GM03348 (cell line): ENCODE data around the gene UMAD1.
"Not testable (repeated sequence)": the region's sequence is repeated elsewhere in the genome, so short reads cannot be mapped to it uniquely, and the experiment has no call there.

ENCODE experiments used
- DNase-seq: peaks from one replicate; pipeline ENCODE4 v3.0.0; 2012; ENCODE audit warnings: low spot score

Gene UMAD1

GRCh38 chr7:7652798-7653540 lies 12.4 kb downstream of the UMAD1 start:
- DNase-seq = no peak

- DNase-seq = peak; percentile 3
These were observed 13.1 kb downstream of the UMAD1 start for GRCh38 chr7:7653593-7654187.

- no peak for DNase-seq
These were observed 14.6 kb downstream of the UMAD1 start for GRCh38 chr7:7654964-7655715.

GRCh38 chr7:7656459-7656858 lies 15.9 kb downstream of the UMAD1 start:
- not testable (repeated sequence) for DNase-seq

GRCh38 chr7:7662527-7662926 lies 22.0 kb downstream of the UMAD1 start:
- DNase-seq = no peak

GRCh38 chr7:7664291-7664690 lies 23.7 kb downstream of the UMAD1 start:
- DNase-seq = no peak

GRCh38 chr7:7665031-7665430 lies 24.5 kb downstream of the UMAD1 start:
- no peak for DNase-seq

- no peak for DNase-seq
These were observed 26.6 kb downstream of the UMAD1 start for GRCh38 chr7:7667187-7667586.

GRCh38 chr7:7668706-7669105 lies 28.2 kb downstream of the UMAD1 start:
- no peak for DNase-seq

- no peak for DNase-seq
These were observed 29.9 kb downstream of the UMAD1 start for GRCh38 chr7:7670490-7670889.

- no peak for DNase-seq
These were observed 30.8 kb downstream of the UMAD1 start for GRCh38 chr7:7671361-7671760.

GRCh38 chr7:7672545-7673239 lies 32.1 kb downstream of the UMAD1 start:
- DNase-seq = no peak

GRCh38 chr7:7673240-7673550 lies 32.6 kb downstream of the UMAD1 start:
- no peak for DNase-seq

GRCh38 chr7:7675686-7676085 lies 35.1 kb downstream of the UMAD1 start:
- DNase-seq = no peak

- DNase-seq = not testable (repeated sequence)
These were observed 39.1 kb downstream of the UMAD1 start for GRCh38 chr7:7679640-7680039.

GRCh38 chr7:7681191-7681935 lies 40.8 kb downstream of the UMAD1 start:
- DNase-seq = peak; percentile 33

GRCh38 chr7:7681936-7682329 lies 41.4 kb downstream of the UMAD1 start:
- no peak for DNase-seq

- DNase-seq = no peak
These were observed 42.3 kb downstream of the UMAD1 start for GRCh38 chr7:7682861-7683260.

- DNase-seq = no peak
These were observed 46.4 kb downstream of the UMAD1 start for GRCh38 chr7:7686811-7687508.

- DNase-seq = no peak
These were observed 47.2 kb downstream of the UMAD1 start for GRCh38 chr7:7687800-7688199.

- no peak for DNase-seq
These were observed 47.8 kb downstream of the UMAD1 start for GRCh38 chr7:7688310-7688709.
